GM12878 (cell line): ENCODE results near the gene HEPHL1.

Experiments used
- FOXM1 ChIP-seq: IDR thresholded peaks from 2 replicates; pipeline ENCODE4 v1.6.1; 2012; ENCODE audit warnings: low read depth, mild to moderate bottlenecking, inconsistent platforms, low read length, moderate library complexity
- HDAC2 ChIP-seq: fragments of 200-600 bp; sonication (generic); IDR thresholded peaks from 2 replicates; pipeline ENCODE4 v1.6.1; 2017
- NFYB ChIP-seq: IDR thresholded peaks from 2 replicates; pipeline ENCODE4 v1.6.1; 2011; ENCODE audit warnings: low read depth, mild to moderate bottlenecking, low read length, improper control_type of control experiment, moderate library complexity; ENCODE audit not compliant: insufficient read depth
- NR2C1 ChIP-seq: fragments of 450-650 bp; IDR thresholded peaks from 2 replicates; pipeline ENCODE4 v1.6.1; 2017; ENCODE audit warnings: antibody characterized with exemption, mild to moderate bottlenecking, moderate library complexity
- NR2C2 ChIP-seq: IDR thresholded peaks from 2 replicates; pipeline ENCODE4 v1.6.1; 2011; ENCODE audit warnings: borderline replicate concordance, low read depth; ENCODE audit not compliant: control insufficient read depth, insufficient read length
- NR2F1 ChIP-seq: fragments of 450-650 bp; conservative IDR thresholded peaks from 2 replicates; pipeline ENCODE4 v1.6.1; 2017; ENCODE audit warnings: mild to moderate bottlenecking
- RB1 ChIP-seq: fragments of 450-650 bp; formaldehyde crosslinking; IDR thresholded peaks from 2 replicates; pipeline ENCODE4 v1.6.1; 2017; ENCODE audit warnings: mild to moderate bottlenecking, borderline replicate concordance
- REST ChIP-seq: IDR thresholded peaks from 2 replicates; pipeline ENCODE4 v1.6.1; 2012; ENCODE audit warnings: mild to moderate bottlenecking, low read depth, low read length
- SIN3A ChIP-seq: IDR thresholded peaks from 2 replicates; pipeline ENCODE4 v1.6.1; 2012; ENCODE audit warnings: low read depth, low read length, improper control_type of control experiment
- STAT3 ChIP-seq: IDR thresholded peaks from 2 replicates; pipeline ENCODE4 v1.6.1; 2011; ENCODE audit warnings: low read depth, low read length, improper control_type of control experiment
- TBL1XR1 ChIP-seq: IDR thresholded peaks from 2 replicates; pipeline ENCODE4 v1.6.1; 2012; ENCODE audit warnings: low read depth, low read length, improper control_type of control experiment

DNA sequence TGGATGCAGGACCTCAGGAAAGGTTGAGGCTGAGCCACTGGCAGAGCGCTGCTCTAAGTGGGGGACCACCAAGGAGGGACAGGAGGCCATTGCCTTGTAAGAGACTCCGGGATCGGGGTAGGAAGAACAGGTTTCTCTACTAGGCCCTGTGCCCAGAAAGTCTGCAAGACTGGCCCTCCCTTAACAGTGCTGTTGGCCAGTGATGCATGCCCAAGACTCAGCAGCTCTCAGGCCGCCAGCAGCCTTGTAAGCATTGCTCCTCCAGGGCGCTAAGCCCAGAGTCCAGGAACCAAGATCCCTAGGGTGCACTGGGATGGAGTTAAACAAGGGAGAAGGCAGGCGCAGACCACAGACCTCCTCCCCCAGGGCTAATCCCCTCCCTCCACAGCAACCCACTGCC lies 68.2 kb downstream of the HEPHL1 start:
- no peak for TF ChIP-seq FOXM1
- TF ChIP-seq STAT3 = no peak
- no peak for TF ChIP-seq RB1
- TF ChIP-seq TBL1XR1 = no peak
- TF ChIP-seq HDAC2 = no peak
- no peak for TF ChIP-seq NFYB
- TF ChIP-seq REST = no peak
- TF ChIP-seq SIN3A = no peak
- TF ChIP-seq NR2F1 = no peak
- TF ChIP-seq NR2C2 = no peak
- no peak for TF ChIP-seq NR2C1
